ENCODE results near the gene RPTOR.

Gene RPTOR

DNA sequence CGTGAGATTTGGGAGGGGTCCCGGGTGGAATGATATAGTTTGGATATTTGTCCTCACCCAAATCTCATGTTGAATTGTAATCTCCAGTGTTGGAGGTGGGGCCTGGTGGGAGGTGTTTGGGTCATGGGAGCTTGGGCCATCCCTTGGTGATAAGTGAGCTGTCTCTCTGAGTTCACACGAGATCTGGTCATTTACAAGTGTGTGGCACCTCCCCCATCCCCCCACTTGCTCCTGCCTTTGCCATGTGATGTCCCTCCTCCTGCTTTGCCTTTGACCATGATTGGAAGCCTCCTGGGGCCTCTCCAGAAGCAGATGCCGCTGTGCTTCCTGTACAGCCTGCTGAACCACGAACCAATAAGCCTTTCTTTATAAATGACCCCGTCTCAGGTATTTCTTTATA lies 469.0 kb downstream of the RPTOR start:
- DNase-seq: peak; percentile 23

GRCh38 chr17:81015136-81015535 lies 470.5 kb downstream of the RPTOR start:
- no peak for DNase-seq
